ENCODE results near the gene BPIFB2.

GRCh38 chr20:32980131-32980941 is 27.2 kb upstream of the BPIFB2 start:
- TF ChIP-seq, protein P1, sequence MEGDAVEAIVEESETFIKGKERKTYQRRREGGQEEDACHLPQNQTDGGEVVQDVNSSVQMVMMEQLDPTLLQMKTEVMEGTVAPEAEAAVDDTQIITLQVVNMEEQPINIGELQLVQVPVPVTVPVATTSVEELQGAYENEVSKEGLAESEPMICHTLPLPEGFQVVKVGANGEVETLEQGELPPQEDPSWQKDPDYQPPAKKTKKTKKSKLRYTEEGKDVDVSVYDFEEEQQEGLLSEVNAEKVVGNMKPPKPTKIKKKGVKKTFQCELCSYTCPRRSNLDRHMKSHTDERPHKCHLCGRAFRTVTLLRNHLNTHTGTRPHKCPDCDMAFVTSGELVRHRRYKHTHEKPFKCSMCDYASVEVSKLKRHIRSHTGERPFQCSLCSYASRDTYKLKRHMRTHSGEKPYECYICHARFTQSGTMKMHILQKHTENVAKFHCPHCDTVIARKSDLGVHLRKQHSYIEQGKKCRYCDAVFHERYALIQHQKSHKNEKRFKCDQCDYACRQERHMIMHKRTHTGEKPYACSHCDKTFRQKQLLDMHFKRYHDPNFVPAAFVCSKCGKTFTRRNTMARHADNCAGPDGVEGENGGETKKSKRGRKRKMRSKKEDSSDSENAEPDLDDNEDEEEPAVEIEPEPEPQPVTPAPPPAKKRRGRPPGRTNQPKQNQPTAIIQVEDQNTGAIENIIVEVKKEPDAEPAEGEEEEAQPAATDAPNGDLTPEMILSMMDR (IDR thresholded peaks at IDR 0.05) = no peak
- TF ChIP-seq POLR2A (IDR thresholded peaks at IDR 0.05) = no peak
